ENCODE results near the gene LRFN2.

Gene LRFN2

GRCh38 chr6:40442591-40442990 lies 144.6 kb downstream of the LRFN2 start:
- DNase-seq (ENCODE audit: low spot score): no peak
- TF ChIP-seq CTCF (IDR thresholded peaks at IDR 0.05; ENCODE audit: extremely low read depth, missing control alignments): no peak

GRCh38 chr6:40441150-40441549 lies 146.0 kb downstream of the LRFN2 start:
- DNase-seq (ENCODE audit: low spot score): no peak
- no peak for TF ChIP-seq CTCF (IDR thresholded peaks at IDR 0.05; ENCODE audit: extremely low read depth, missing control alignments)

- no peak for DNase-seq (ENCODE audit: low spot score)
- no peak for TF ChIP-seq CTCF (IDR thresholded peaks at IDR 0.05; ENCODE audit: extremely low read depth, missing control alignments)
These were observed 147.1 kb downstream of the LRFN2 start for GRCh38 chr6:40440053-40440452.

GRCh38 chr6:40439026-40439800 lies 148.0 kb downstream of the LRFN2 start:
- no peak for DNase-seq (ENCODE audit: low spot score)
- no peak for TF ChIP-seq CTCF (IDR thresholded peaks at IDR 0.05; ENCODE audit: extremely low read depth, missing control alignments)

- TF ChIP-seq CTCF (IDR thresholded peaks at IDR 0.05; ENCODE audit: extremely low read depth, missing control alignments): no peak
- no peak for DNase-seq (ENCODE audit: low spot score)
These were observed 148.8 kb downstream of the LRFN2 start for GRCh38 chr6:40438246-40438887.

- TF ChIP-seq CTCF (IDR thresholded peaks at IDR 0.05; ENCODE audit: extremely low read depth, missing control alignments): no peak
- no peak for DNase-seq (ENCODE audit: low spot score)
These were observed 149.5 kb downstream of the LRFN2 start for GRCh38 chr6:40437631-40438030.

Measured in GM20000 (cell line).